B cell (primary cell): ENCODE measurements around the gene TBC1D32. TPM values are rescaled to one million over a fixed set of nuclear protein-coding genes. Genes with fewer than 3 reads are reported as not detected.

ENCODE experiments used
- ATAC-seq: fragments of 200-7000 bp; cut with Tn5 transposase; one replicate; pipeline ENCODE4 v1.10.0; 2021; ENCODE audit warnings: low read depth, mild to moderate bottlenecking, moderate number of reproducible peaks, moderate library complexity
- CTCF ChIA-PET: fragments of 350-600 bp; sonication (Branson Sonifier 250); formaldehyde crosslinking; loops from one replicate; lab custom pipeline; 2021; ENCODE audit warnings: antibody characterized with exemption, inconsistent platforms; lab: Charles Lee
- POLR2A ChIA-PET: fragments of 350-600 bp; sonication (Branson Sonifier 250); formaldehyde crosslinking; loops from one replicate; lab custom pipeline; 2021; ENCODE audit warnings: antibody characterized with exemption; lab: Charles Lee
- DNase-seq: peaks from one replicate; pipeline ENCODE4 v3.0.0; 2013
- H2AFZ ChIP-seq: 2 replicates; pipeline ENCODE4 v1.6.1; 2012; ENCODE audit warnings: mild to moderate bottlenecking, low read depth, low read length; ENCODE audit not compliant: insufficient read depth, poor library complexity, severe bottlenecking
- H3K27ac ChIP-seq, 2 donors: 1 replicate in 1 of 2; 2 replicates in 1 of 2; pipeline ENCODE4 v1.5.1; 2012 to 2013; ENCODE audit warnings: low read length in 2 of 2, mild to moderate bottlenecking in 2 of 2, moderate library complexity in 1 of 2
- H3K27me3 ChIP-seq, 4 experiments: fragments of 200-600 bp in 1 of 4; sonication (generic) in 1 of 4; replicated peaks in 1 of 4; 1 replicate in 2 of 4; 2 replicates in 2 of 4; pipeline versions ENCODE4 v1.6.1 to v1.7.0; 2013 to 2016; ENCODE audit warnings: low read length in 3 of 4, mild to moderate bottlenecking in 2 of 4, mixed read lengths in 1 of 4, moderate library complexity in 1 of 4; ENCODE audit not compliant: insufficient read depth in 4 of 4, control insufficient read depth in 3 of 4; ENCODE audit errors: control extremely low read depth in 1 of 4
- H3K36me3 ChIP-seq, 2 experiments: replicated peaks in 1 of 2; 1 replicate in 1 of 2; 2 replicates in 1 of 2; pipeline versions ENCODE4 v1.6.1 to v1.7.1; 2013; ENCODE audit warnings: low read length in 1 of 2; ENCODE audit not compliant: insufficient read depth in 2 of 2, control insufficient read depth in 1 of 2; ENCODE audit errors: control extremely low read depth in 1 of 2, extremely low read depth in 1 of 2
- H3K4me1 ChIP-seq, 2 donors: fragments of 200-600 bp in 1 of 2; sonication (generic) in 1 of 2; 1 replicate in 1 of 2; 2 replicates in 1 of 2; pipeline versions ENCODE4 v1.5.1 to v1.6.1; 2013 to 2017; ENCODE audit warnings: low read length in 2 of 2; ENCODE audit not compliant: control insufficient read depth in 2 of 2, insufficient read depth in 2 of 2
- H3K4me2 ChIP-seq: replicated peaks from 2 replicates; pipeline ENCODE3; 2012; ENCODE audit warnings: mild to moderate bottlenecking, low read depth, low read length; ENCODE audit not compliant: poor library complexity, severe bottlenecking
- H3K4me3 ChIP-seq, 5 experiments: fragments of 200-600 bp in 1 of 5; sonication (generic) in 1 of 5; 1 replicate in 3 of 5; 2 replicates in 2 of 5; pipeline versions ENCODE4 v1.5.1 to v1.7.0; 2011 to 2016; ENCODE audit warnings: low read length in 4 of 5, mild to moderate bottlenecking in 4 of 5, low read depth in 2 of 5, control low read depth in 1 of 5, moderate library complexity in 1 of 5; ENCODE audit not compliant: insufficient read depth in 1 of 5; ENCODE audit errors: control extremely low read depth in 1 of 5, extremely low read depth in 1 of 5
- H3K79me2 ChIP-seq: fragments of 200-600 bp; sonication (generic); one replicate; pipeline ENCODE4 v1.6.0; 2016; ENCODE audit warnings: low read length; ENCODE audit not compliant: control insufficient read depth, insufficient read depth
- H3K9ac ChIP-seq: fragments of 200-600 bp; sonication (generic); 2 replicates; pipeline ENCODE4 v1.6.1; 2017; ENCODE audit warnings: mild to moderate bottlenecking, low read length, moderate library complexity
- H3K9me3 ChIP-seq, 3 donors: one replicate each; pipeline versions ENCODE4 v1.6.1 to v1.7.1; 2013; ENCODE audit warnings: low read length in 2 of 3; ENCODE audit not compliant: control insufficient read depth in 2 of 3, insufficient read depth in 1 of 3; ENCODE audit errors: control extremely low read depth in 1 of 3
- H4K20me1 ChIP-seq: 2 replicates; pipeline ENCODE4 v1.6.0; 2012; ENCODE audit warnings: mild to moderate bottlenecking, low read length; ENCODE audit not compliant: insufficient read depth, control insufficient read depth, poor library complexity, severe bottlenecking
- H3K27ac Mint-ChIP-seq: one replicate; pipeline ENCODE4 v1.8.0; 2021; ENCODE audit warnings: mixed read lengths
- H3K27me3 Mint-ChIP-seq: one replicate; pipeline ENCODE4 v1.8.0; 2021; ENCODE audit warnings: mixed read lengths
- H3K4me1 Mint-ChIP-seq: one replicate; pipeline ENCODE4 v1.8.0; 2021; ENCODE audit warnings: mixed read lengths
- H3K4me3 Mint-ChIP-seq: one replicate; pipeline ENCODE4 v1.8.0; 2021; ENCODE audit warnings: mixed read lengths
- H3K9me3 Mint-ChIP-seq: one replicate; pipeline ENCODE4 v1.8.0; 2022; ENCODE audit warnings: mixed read lengths; ENCODE audit not compliant: insufficient read depth
- EZH2 ChIP-seq: IDR thresholded peaks from 2 replicates; pipeline ENCODE4 v1.6.1; 2012; ENCODE audit warnings: borderline replicate concordance, low read depth, mild to moderate bottlenecking, moderate library complexity, low read length; ENCODE audit not compliant: insufficient read depth, poor library complexity, severe bottlenecking
- WGBS: methylation state at CpG from one replicate; pipeline ENCODE4 v1.1.5; 2013; ENCODE audit warnings: missing lambda C conversion rate; ENCODE audit not compliant: insufficient coverage; 5-methylcytosine and 5-hydroxymethylcytosine counted together
- intact Hi-C: fragments of 100-400 bp; cut with micrococcal nuclease; formaldehyde crosslinking; loops from one replicate; pipeline ENCODE4 v1.10.0; 2022
- polyA plus RNA-seq: library from polyadenylated mRNA; depleted of rRNA; stranded (reverse); fragments of >200 nt; gene quantifications from 2 replicates; pipeline ENCODE4 v1.2.3, GENCODE V29; 2012
- total RNA-seq, 2 donors: library from RNA; stranded (reverse); fragments of 120-200 nt in 1 of 2; gene quantifications; 1 replicate in 1 of 2; 2 replicates in 1 of 2; pipeline versions ENCODE4 v1.2.3 to v1.2.4, GENCODE V29; 2013 to 2022
- TF ChIP-seq, protein P1 (sequence below): fragments of 200-600 bp; IDR thresholded peaks from one replicate; pipeline ENCODE4 v1.8.0; 2022; ENCODE audit warnings: antibody characterized with exemption, mild to moderate bottlenecking

The TBC1D32 gene
- total and polyA plus RNA-seq, 2 donors (not counting 1 experiment from before 2014, with no cell fraction given), result 9.0 to 20.9 TPM

DNA sequence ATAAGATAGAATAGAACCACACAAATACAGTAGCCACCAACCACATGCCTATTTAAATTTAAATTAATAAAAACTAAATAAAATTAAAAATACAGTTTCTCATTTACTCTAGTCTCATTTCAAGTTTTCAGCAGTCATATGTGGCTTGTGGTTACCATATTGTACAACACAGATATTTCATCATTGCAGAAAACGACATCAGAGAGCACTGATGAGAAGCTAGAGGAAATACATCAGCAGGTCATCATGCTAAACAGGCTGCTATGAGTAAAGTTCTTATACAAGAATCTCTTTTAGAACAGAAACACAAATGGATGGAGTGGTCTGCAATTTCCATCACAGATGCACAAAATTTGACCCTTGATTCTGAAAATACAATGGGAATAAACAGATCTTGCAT, 36.6 kb downstream of the TBC1D32 start:
- ChIA-PET POLR2A (no interaction called here), CTCF (no interaction called here)
- Histone ChIP-seq H4K20me1 (no peaks in the 10 kb centered on the region), H3K4me1 (no peaks in the 10 kb centered on the region), H3K4me2 (no peak overlapping the region), H3K79me2 (no peaks in the 10 kb centered on the region), H3K36me3 (peaks cover 0 to 2% of the 10 kb centered on the region in 2 experiments), H3K4me3 (no peak overlapping the region), H3K9me3 (no peaks in the 10 kb centered on the region), H2AFZ (no peak overlapping the region), H3K27me3 (no peaks in the 10 kb centered on the region), H3K9ac (no peak overlapping the region), H3K27ac (no peak overlapping the region)
- Mint-ChIP-seq H3K27ac (no peak overlapping the region), H3K27me3 (no peaks in the 10 kb centered on the region), H3K9me3 (no peaks in the 10 kb centered on the region), H3K4me1 (no peaks in the 10 kb centered on the region), H3K4me3 (no peak overlapping the region)
- DNase-seq (no peak), ATAC-seq (no peak)
- WGBS, result no CpG with 5 or more reads among the region's 1 CpG
- intact Hi-C loops, result no loop called here
- no peak for TF ChIP-seq EZH2

DNA sequence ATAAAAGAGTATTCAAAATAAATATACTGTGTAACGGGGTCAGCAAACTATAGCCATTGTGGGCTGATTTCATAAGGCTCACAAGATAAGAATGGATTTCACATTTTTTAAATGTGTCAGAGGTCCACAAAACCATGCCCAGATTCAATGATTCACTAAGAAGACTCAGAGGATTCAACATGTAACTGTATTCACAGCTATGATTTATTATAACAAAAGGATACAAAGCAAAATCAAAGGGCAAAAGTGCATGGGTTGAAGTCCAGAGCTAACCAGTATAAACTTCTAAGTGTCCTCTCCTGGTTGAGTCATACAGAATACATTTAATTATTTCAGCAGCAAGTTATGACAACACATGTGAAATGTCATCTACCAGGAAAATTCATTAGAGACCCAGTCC, 49.2 kb downstream of the TBC1D32 start:
- H3K4me3 ChIP-seq, result no peak overlapping the region
- no peaks in the 10 kb centered on the region for H3K4me1 ChIP-seq
- CTCF ChIA-PET, result interaction anchor here (0.6 kb wide), 1 partner anchor 210 kb away, joined by 4 read pairs; no protein-coding TSS in a partner anchor
- H3K27ac Mint-ChIP-seq, result no peak overlapping the region
- H3K4me3 Mint-ChIP-seq, result no peak overlapping the region
- H3K27me3 ChIP-seq, result no peaks in the 10 kb centered on the region
- POLR2A ChIA-PET, result no interaction called here
- H3K9me3 ChIP-seq, result no peaks in the 10 kb centered on the region
- no peaks in the 10 kb centered on the region for H3K79me2 ChIP-seq
- no peak for ATAC-seq
- H2AFZ ChIP-seq, result no peak overlapping the region
- WGBS, result no CpG with 5 or more reads among the region's 1 CpG
- DNase-seq, result no peak
- H3K27ac ChIP-seq, result no peak overlapping the region
- H3K9me3 Mint-ChIP-seq, result no peaks in the 10 kb centered on the region
- H3K4me2 ChIP-seq, result no peak overlapping the region
- H4K20me1 ChIP-seq, result no peaks in the 10 kb centered on the region
- peaks cover 0 to 3% of the 10 kb centered on the region in 2 experiments for H3K36me3 ChIP-seq
- H3K4me1 Mint-ChIP-seq, result peaks cover 4% of the 10 kb centered on the region
- no peak for TF ChIP-seq EZH2
- TF ChIP-seq, protein P1, sequence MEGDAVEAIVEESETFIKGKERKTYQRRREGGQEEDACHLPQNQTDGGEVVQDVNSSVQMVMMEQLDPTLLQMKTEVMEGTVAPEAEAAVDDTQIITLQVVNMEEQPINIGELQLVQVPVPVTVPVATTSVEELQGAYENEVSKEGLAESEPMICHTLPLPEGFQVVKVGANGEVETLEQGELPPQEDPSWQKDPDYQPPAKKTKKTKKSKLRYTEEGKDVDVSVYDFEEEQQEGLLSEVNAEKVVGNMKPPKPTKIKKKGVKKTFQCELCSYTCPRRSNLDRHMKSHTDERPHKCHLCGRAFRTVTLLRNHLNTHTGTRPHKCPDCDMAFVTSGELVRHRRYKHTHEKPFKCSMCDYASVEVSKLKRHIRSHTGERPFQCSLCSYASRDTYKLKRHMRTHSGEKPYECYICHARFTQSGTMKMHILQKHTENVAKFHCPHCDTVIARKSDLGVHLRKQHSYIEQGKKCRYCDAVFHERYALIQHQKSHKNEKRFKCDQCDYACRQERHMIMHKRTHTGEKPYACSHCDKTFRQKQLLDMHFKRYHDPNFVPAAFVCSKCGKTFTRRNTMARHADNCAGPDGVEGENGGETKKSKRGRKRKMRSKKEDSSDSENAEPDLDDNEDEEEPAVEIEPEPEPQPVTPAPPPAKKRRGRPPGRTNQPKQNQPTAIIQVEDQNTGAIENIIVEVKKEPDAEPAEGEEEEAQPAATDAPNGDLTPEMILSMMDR, result no peak
- intact Hi-C loops, result no loop called here
- no peaks in the 10 kb centered on the region for H3K27me3 Mint-ChIP-seq
- no peak overlapping the region for H3K9ac ChIP-seq
